Measurements from ENCODE around the gene C5orf63.

The C5orf63 gene

GRCh38 chr5:127084656-127085055, 11.4 kb upstream of the C5orf63 start:
- H2AFZ ChIP-seq (ENCODE audit: low read length) = no peak overlapping the region
- H3K27ac ChIP-seq (ENCODE audit: low read depth, low read length, poor library complexity, severe bottlenecking) = no peak overlapping the region
- H3F3A ChIP-seq (ENCODE audit: insufficient read depth, low read length) = no peaks in the 10 kb centered on the region
- no peaks in the 10 kb centered on the region for H3K79me2 ChIP-seq (ENCODE audit: insufficient read depth, low read length)
- H3K9ac ChIP-seq (ENCODE audit: low read length) = no peak overlapping the region
- no peak for TF ChIP-seq EZH2 (IDR thresholded peaks at IDR 0.05; ENCODE audit: borderline replicate concordance, low read length)
- TF ChIP-seq, protein P1, sequence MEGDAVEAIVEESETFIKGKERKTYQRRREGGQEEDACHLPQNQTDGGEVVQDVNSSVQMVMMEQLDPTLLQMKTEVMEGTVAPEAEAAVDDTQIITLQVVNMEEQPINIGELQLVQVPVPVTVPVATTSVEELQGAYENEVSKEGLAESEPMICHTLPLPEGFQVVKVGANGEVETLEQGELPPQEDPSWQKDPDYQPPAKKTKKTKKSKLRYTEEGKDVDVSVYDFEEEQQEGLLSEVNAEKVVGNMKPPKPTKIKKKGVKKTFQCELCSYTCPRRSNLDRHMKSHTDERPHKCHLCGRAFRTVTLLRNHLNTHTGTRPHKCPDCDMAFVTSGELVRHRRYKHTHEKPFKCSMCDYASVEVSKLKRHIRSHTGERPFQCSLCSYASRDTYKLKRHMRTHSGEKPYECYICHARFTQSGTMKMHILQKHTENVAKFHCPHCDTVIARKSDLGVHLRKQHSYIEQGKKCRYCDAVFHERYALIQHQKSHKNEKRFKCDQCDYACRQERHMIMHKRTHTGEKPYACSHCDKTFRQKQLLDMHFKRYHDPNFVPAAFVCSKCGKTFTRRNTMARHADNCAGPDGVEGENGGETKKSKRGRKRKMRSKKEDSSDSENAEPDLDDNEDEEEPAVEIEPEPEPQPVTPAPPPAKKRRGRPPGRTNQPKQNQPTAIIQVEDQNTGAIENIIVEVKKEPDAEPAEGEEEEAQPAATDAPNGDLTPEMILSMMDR (IDR thresholded peaks at IDR 0.05; ENCODE audit: low read length) = peak; percentile 23; the same call in 1 of the 2 replicates
- H3K9me3 ChIP-seq (ENCODE audit: low read length) = no peaks in the 10 kb centered on the region
- no peak overlapping the region for H3K4me2 ChIP-seq (ENCODE audit: low read length)
- H3K9me2 ChIP-seq (ENCODE audit: low read depth, low read length) = no peaks in the 10 kb centered on the region
- H3K36me3 ChIP-seq (ENCODE audit: insufficient read depth, low read length) = no peaks in the 10 kb centered on the region
- no peak overlapping the region for H3K4me3 ChIP-seq (ENCODE audit: low read depth, low read length, poor library complexity, severe bottlenecking)
- H3K4me1 ChIP-seq (ENCODE audit: insufficient read depth, low read length, severe bottlenecking) = no peaks in the 10 kb centered on the region
- H3K27me3 ChIP-seq (ENCODE audit: insufficient read depth, low read length) = no peaks in the 10 kb centered on the region
- H4K20me1 ChIP-seq (ENCODE audit: insufficient read depth, low read length) = no peaks in the 10 kb centered on the region

DNA sequence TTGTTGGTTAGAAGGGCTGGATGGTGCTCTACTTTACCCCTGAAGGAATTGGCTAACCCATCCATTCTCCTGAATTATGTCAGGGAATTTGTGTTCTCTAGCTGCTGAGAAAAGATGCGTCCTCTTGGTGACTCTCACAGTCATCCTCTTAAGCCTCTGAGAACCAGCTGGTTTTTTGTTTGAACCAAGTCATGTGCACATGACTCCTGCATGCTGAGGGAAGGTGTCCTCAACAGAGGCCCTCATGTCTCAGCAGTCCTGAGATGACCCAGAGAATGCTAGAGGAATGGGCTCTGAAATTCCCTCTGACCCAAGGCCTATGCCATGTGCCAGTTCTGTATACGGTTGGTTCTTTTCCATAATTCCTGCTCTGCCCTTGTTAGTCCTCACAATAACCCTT, 10.4 kb upstream of the C5orf63 start:
- Histone ChIP-seq H3K27me3 (ENCODE audit: insufficient read depth, low read length) (no peaks in the 10 kb centered on the region), H3K4me2 (ENCODE audit: low read length) (no peak overlapping the region), H3K4me1 (ENCODE audit: insufficient read depth, low read length, severe bottlenecking) (no peaks in the 10 kb centered on the region), H3K9me2 (ENCODE audit: low read depth, low read length) (no peaks in the 10 kb centered on the region), H3F3A (ENCODE audit: insufficient read depth, low read length) (no peaks in the 10 kb centered on the region), H3K9me3 (ENCODE audit: low read length) (no peaks in the 10 kb centered on the region), H3K27ac (ENCODE audit: low read depth, low read length, poor library complexity, severe bottlenecking) (no peak overlapping the region), H3K79me2 (ENCODE audit: insufficient read depth, low read length) (no peaks in the 10 kb centered on the region), H3K36me3 (ENCODE audit: insufficient read depth, low read length) (no peaks in the 10 kb centered on the region), H3K4me3 (ENCODE audit: low read depth, low read length, poor library complexity, severe bottlenecking) (no peak overlapping the region), H3K9ac (ENCODE audit: low read length) (no peak overlapping the region), H4K20me1 (ENCODE audit: insufficient read depth, low read length) (no peaks in the 10 kb centered on the region), H2AFZ (ENCODE audit: low read length) (no peak overlapping the region)
- TF ChIP-seq, protein P1 (IDR thresholded peaks at IDR 0.05; ENCODE audit: low read length) = no peak
- no peak for TF ChIP-seq EZH2 (IDR thresholded peaks at IDR 0.05; ENCODE audit: borderline replicate concordance, low read length)

DNA sequence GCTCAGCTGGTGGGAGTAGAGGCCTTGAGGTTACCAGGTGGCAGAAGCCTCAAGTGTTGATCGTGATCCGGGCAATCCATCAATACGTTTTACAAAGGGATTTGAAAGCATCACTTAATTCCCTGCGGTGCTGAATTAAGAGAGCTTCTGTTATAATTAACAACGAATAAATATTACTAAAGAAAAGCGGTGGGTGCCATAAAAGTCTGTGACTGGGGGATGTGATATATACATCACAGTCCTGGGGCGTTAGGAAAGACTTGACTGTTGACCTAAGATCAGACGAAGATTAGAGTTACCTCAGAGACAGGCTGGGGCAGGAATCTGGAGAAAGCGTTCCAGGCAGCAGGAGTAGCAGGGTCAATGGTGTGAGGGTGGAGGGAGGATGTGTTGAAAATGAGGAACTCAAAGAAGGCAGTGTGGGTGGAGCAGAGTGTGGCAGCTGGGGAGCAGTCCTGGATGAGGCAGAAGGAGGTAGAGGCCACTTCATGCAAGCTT, 6.7 kb upstream of the C5orf63 start:
- Histone ChIP-seq H3K9ac (ENCODE audit: low read length) (no peak overlapping the region), H3K4me1 (ENCODE audit: insufficient read depth, low read length, severe bottlenecking) (no peaks in the 10 kb centered on the region), H3K27me3 (ENCODE audit: insufficient read depth, low read length) (no peaks in the 10 kb centered on the region), H3K4me3 (ENCODE audit: low read depth, low read length, poor library complexity, severe bottlenecking) (no peak overlapping the region), H3F3A (ENCODE audit: insufficient read depth, low read length) (no peaks in the 10 kb centered on the region), H4K20me1 (ENCODE audit: insufficient read depth, low read length) (no peaks in the 10 kb centered on the region), H3K9me2 (ENCODE audit: low read depth, low read length) (no peaks in the 10 kb centered on the region), H3K79me2 (ENCODE audit: insufficient read depth, low read length) (no peaks in the 10 kb centered on the region), H3K9me3 (ENCODE audit: low read length) (no peaks in the 10 kb centered on the region), H3K36me3 (ENCODE audit: insufficient read depth, low read length) (no peaks in the 10 kb centered on the region), H3K27ac (ENCODE audit: low read depth, low read length, poor library complexity, severe bottlenecking) (no peak overlapping the region), H3K4me2 (ENCODE audit: low read length) (no peak overlapping the region), H2AFZ (ENCODE audit: low read length) (no peak overlapping the region)
- TF ChIP-seq EZH2 (IDR thresholded peaks at IDR 0.05; ENCODE audit: borderline replicate concordance, low read length) = no peak
- TF ChIP-seq, protein P1 (IDR thresholded peaks at IDR 0.05; ENCODE audit: low read length) = no peak

Measured in OCI-LY1 (cell line).